Measurements from ENCODE around the gene CDH19.

GRCh38 chr18:66506178-66506577 is 97.7 kb downstream of the CDH19 start:
- TF ChIP-seq CTCF (conservative IDR thresholded peaks at IDR 0.05 in 1 of 2, IDR thresholded peaks at IDR 0.05 in 1 of 2; ENCODE audit: extremely low read depth in 1 of 2, insufficient read depth in 1 of 2, low read depth in 1 of 2, low read length in 2 of 2): no peak
- TF ChIP-seq EZH2 (IDR thresholded peaks at IDR 0.05; ENCODE audit: borderline replicate concordance, low read length): no peak

Data from mammary epithelial cell (primary cell).